SU-DHL-6 (cell line): Measurements from ENCODE around the gene AP5Z1.

Experiments used
- CTCF ChIP-seq: fragments of 200-600 bp; sonication (generic); IDR thresholded peaks from one replicate; pipeline ENCODE4 v1.5.1; 2017; ENCODE audit warnings: antibody characterized with exemption, mild to moderate bottlenecking, low read length, moderate library complexity; ENCODE audit not compliant: insufficient read depth, poor library complexity, severe bottlenecking
- EZH2phosphoT487 ChIP-seq: fragments of 200-600 bp; sonication (generic), shearing (Covaris generic); conservative IDR thresholded peaks from 2 replicates; pipeline ENCODE4 v1.6.1; 2018; ENCODE audit warnings: mild to moderate bottlenecking, antibody characterized with exemption, low read length, moderate library complexity, mixed read lengths

- no peak for TF ChIP-seq EZH2phosphoT487
- TF ChIP-seq CTCF, result no peak
These were observed 45.6 kb downstream of the AP5Z1 start for GRCh38 chr7:4820967-4821471.
